ENCODE results near the gene SEC14L6.

Gene SEC14L6

GRCh38 chr22:30508216-30508615 lies 38.3 kb downstream of the SEC14L6 start:
- no peak overlapping the region for H3K4me3 ChIP-seq (ENCODE audit: low read depth in 1 of 2, low read length in 2 of 2)
- no peak overlapping the region for H3K9ac ChIP-seq (ENCODE audit: low read depth, low read length)
- ATAC-seq (ENCODE audit: insufficient read depth, low read depth) = no peak
- no peaks in the 10 kb centered on the region for H4K20me1 ChIP-seq (ENCODE audit: insufficient read depth, low read length)
- no peaks in the 10 kb centered on the region for H3K4me1 ChIP-seq (ENCODE audit: insufficient read depth, low read length)
- no peak overlapping the region for H3K4me2 ChIP-seq (ENCODE audit: insufficient read depth, low read length)
- H3K27ac ChIP-seq (ENCODE audit: low read length) = no peak overlapping the region
- no peaks in the 10 kb centered on the region for H3K9me3 ChIP-seq (ENCODE audit: insufficient read depth, low read length, severe bottlenecking)
- H2AFZ ChIP-seq (ENCODE audit: low read depth, low read length) = no peak overlapping the region
- H3K79me2 ChIP-seq (ENCODE audit: insufficient read depth, low read length) = no peaks in the 10 kb centered on the region
- no peaks in the 10 kb centered on the region for H3K27me3 ChIP-seq (ENCODE audit: insufficient read depth, low read length, poor library complexity)
- TF ChIP-seq, protein P1, sequence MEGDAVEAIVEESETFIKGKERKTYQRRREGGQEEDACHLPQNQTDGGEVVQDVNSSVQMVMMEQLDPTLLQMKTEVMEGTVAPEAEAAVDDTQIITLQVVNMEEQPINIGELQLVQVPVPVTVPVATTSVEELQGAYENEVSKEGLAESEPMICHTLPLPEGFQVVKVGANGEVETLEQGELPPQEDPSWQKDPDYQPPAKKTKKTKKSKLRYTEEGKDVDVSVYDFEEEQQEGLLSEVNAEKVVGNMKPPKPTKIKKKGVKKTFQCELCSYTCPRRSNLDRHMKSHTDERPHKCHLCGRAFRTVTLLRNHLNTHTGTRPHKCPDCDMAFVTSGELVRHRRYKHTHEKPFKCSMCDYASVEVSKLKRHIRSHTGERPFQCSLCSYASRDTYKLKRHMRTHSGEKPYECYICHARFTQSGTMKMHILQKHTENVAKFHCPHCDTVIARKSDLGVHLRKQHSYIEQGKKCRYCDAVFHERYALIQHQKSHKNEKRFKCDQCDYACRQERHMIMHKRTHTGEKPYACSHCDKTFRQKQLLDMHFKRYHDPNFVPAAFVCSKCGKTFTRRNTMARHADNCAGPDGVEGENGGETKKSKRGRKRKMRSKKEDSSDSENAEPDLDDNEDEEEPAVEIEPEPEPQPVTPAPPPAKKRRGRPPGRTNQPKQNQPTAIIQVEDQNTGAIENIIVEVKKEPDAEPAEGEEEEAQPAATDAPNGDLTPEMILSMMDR (IDR thresholded peaks at IDR 0.05; ENCODE audit: borderline replicate concordance, extremely low read depth, low read length, poor library complexity, severe bottlenecking) = no peak
- no peak for TF ChIP-seq EZH2 (IDR thresholded peaks at IDR 0.05; ENCODE audit: borderline replicate concordance, low read depth, low read length, severe bottlenecking)
- no peak for DNase-seq
- H3K36me3 ChIP-seq (ENCODE audit: insufficient read depth, low read length) = no peaks in the 10 kb centered on the region

GRCh38 chr22:30507670-30508069 lies 38.9 kb downstream of the SEC14L6 start:
- no peak for ATAC-seq (ENCODE audit: insufficient read depth, low read depth)
- TF ChIP-seq, protein P1 (IDR thresholded peaks at IDR 0.05; ENCODE audit: borderline replicate concordance, extremely low read depth, low read length, poor library complexity, severe bottlenecking) = no peak
- no peak for TF ChIP-seq EZH2 (IDR thresholded peaks at IDR 0.05; ENCODE audit: borderline replicate concordance, low read depth, low read length, severe bottlenecking)

GRCh38 chr22:30506507-30506968 lies 40.0 kb downstream of the SEC14L6 start:
- Histone ChIP-seq H3K9ac (ENCODE audit: low read depth, low read length) (no peak overlapping the region), H3K9me3 (ENCODE audit: insufficient read depth, low read length, severe bottlenecking) (no peaks in the 10 kb centered on the region), H3K4me1 (ENCODE audit: insufficient read depth, low read length) (no peaks in the 10 kb centered on the region), H3K27me3 (ENCODE audit: insufficient read depth, low read length, poor library complexity) (no peaks in the 10 kb centered on the region), H3K27ac (ENCODE audit: low read length) (no peak overlapping the region), H4K20me1 (ENCODE audit: insufficient read depth, low read length) (no peaks in the 10 kb centered on the region), H3K79me2 (ENCODE audit: insufficient read depth, low read length) (no peaks in the 10 kb centered on the region), H3K4me3 (ENCODE audit: low read depth in 1 of 2, low read length in 2 of 2) (no peak overlapping the region), H3K4me2 (ENCODE audit: insufficient read depth, low read length) (no peak overlapping the region), H2AFZ (ENCODE audit: low read depth, low read length) (no peak overlapping the region), H3K36me3 (ENCODE audit: insufficient read depth, low read length) (no peaks in the 10 kb centered on the region)
- DNase-seq (no peak), ATAC-seq (ENCODE audit: insufficient read depth, low read depth) (no peak)
- TF ChIP-seq EZH2 (IDR thresholded peaks at IDR 0.05; ENCODE audit: borderline replicate concordance, low read depth, low read length, severe bottlenecking) = no peak
- TF ChIP-seq, protein P1 (IDR thresholded peaks at IDR 0.05; ENCODE audit: borderline replicate concordance, extremely low read depth, low read length, poor library complexity, severe bottlenecking) = no peak

More at GRCh38 chr22:30507670-30508069, 38.9 kb downstream of the SEC14L6 start:
- H3K4me2 ChIP-seq (ENCODE audit: insufficient read depth, low read length) = no peak overlapping the region
- H3K36me3 ChIP-seq (ENCODE audit: insufficient read depth, low read length) = no peaks in the 10 kb centered on the region
- no peak for DNase-seq
- H3K4me3 ChIP-seq (ENCODE audit: low read depth in 1 of 2, low read length in 2 of 2) = no peak overlapping the region
- no peak overlapping the region for H3K9ac ChIP-seq (ENCODE audit: low read depth, low read length)
- H3K79me2 ChIP-seq (ENCODE audit: insufficient read depth, low read length) = no peaks in the 10 kb centered on the region
- no peak overlapping the region for H2AFZ ChIP-seq (ENCODE audit: low read depth, low read length)
- no peaks in the 10 kb centered on the region for H3K9me3 ChIP-seq (ENCODE audit: insufficient read depth, low read length, severe bottlenecking)
- H3K27ac ChIP-seq (ENCODE audit: low read length) = no peak overlapping the region
- no peaks in the 10 kb centered on the region for H3K27me3 ChIP-seq (ENCODE audit: insufficient read depth, low read length, poor library complexity)
- no peaks in the 10 kb centered on the region for H3K4me1 ChIP-seq (ENCODE audit: insufficient read depth, low read length)
- no peaks in the 10 kb centered on the region for H4K20me1 ChIP-seq (ENCODE audit: insufficient read depth, low read length)

GRCh38 chr22:30503551-30503950 lies 43.0 kb downstream of the SEC14L6 start:
- H3K27ac ChIP-seq (ENCODE audit: low read length) = no peak overlapping the region
- TF ChIP-seq, protein P1 (IDR thresholded peaks at IDR 0.05; ENCODE audit: borderline replicate concordance, extremely low read depth, low read length, poor library complexity, severe bottlenecking) = no peak
- TF ChIP-seq EZH2 (IDR thresholded peaks at IDR 0.05; ENCODE audit: borderline replicate concordance, low read depth, low read length, severe bottlenecking) = no peak
- H3K4me3 ChIP-seq (ENCODE audit: low read depth in 1 of 2, low read length in 2 of 2) = no peak overlapping the region
- no peak overlapping the region for H3K4me2 ChIP-seq (ENCODE audit: insufficient read depth, low read length)
- H3K79me2 ChIP-seq (ENCODE audit: insufficient read depth, low read length) = no peaks in the 10 kb centered on the region
- H3K4me1 ChIP-seq (ENCODE audit: insufficient read depth, low read length) = no peaks in the 10 kb centered on the region
- no peak overlapping the region for H3K9ac ChIP-seq (ENCODE audit: low read depth, low read length)
- no peak overlapping the region for H2AFZ ChIP-seq (ENCODE audit: low read depth, low read length)
- no peaks in the 10 kb centered on the region for H4K20me1 ChIP-seq (ENCODE audit: insufficient read depth, low read length)
- H3K27me3 ChIP-seq (ENCODE audit: insufficient read depth, low read length, poor library complexity) = no peaks in the 10 kb centered on the region
- DNase-seq = no peak
- H3K36me3 ChIP-seq (ENCODE audit: insufficient read depth, low read length) = no peaks in the 10 kb centered on the region
- no peak for ATAC-seq (ENCODE audit: insufficient read depth, low read depth)
- no peaks in the 10 kb centered on the region for H3K9me3 ChIP-seq (ENCODE audit: insufficient read depth, low read length, severe bottlenecking)

Data from DND-41 (cell line).